Heart left ventricle (tissue), 16 donors: ENCODE results near the gene CACNA1C. TPM values are rescaled to one million over a fixed set of nuclear protein-coding genes. Genes with fewer than 3 reads are reported as not detected.

Experiments
- ATAC-seq, 4 donors: fragments of 200-7000 bp; cut with Tn5 transposase; one replicate each; pipeline ENCODE4 v1.9.1; 2020 to 2022; ENCODE audit warnings: moderate library complexity in 4 of 4, mild to moderate bottlenecking in 3 of 4, moderate number of reproducible peaks in 1 of 4
- DNase-seq, 5 donors: peaks; one replicate each; pipeline ENCODE4 v3.0.0-alpha.2; 2020
- H3K27ac ChIP-seq, 12 donors: fragments of 200-600 bp; sonication (generic) in 4 of 12; one replicate each; pipeline versions ENCODE4 v1.5.0 to v1.8.0; 2016 to 2022; ENCODE audit warnings: mild to moderate bottlenecking in 2 of 12
- H3K27me3 ChIP-seq, 9 donors: fragments of 200-600 bp; sonication (generic) in 2 of 9; one replicate each; pipeline versions ENCODE4 v1.5.1 to v1.8.0; 2016 to 2022; ENCODE audit warnings: mild to moderate bottlenecking in 3 of 9
- H3K36me3 ChIP-seq, 9 donors: fragments of 200-600 bp; sonication (generic) in 2 of 9; one replicate each; pipeline versions ENCODE4 v1.5.0 to v1.8.0; 2018 to 2022; ENCODE audit warnings: mild to moderate bottlenecking in 2 of 9
- H3K4me1 ChIP-seq, 12 donors: fragments of 200-600 bp; sonication (generic) in 4 of 12; one replicate each; pipeline versions ENCODE4 v1.5.0 to v1.8.0; 2016 to 2022; ENCODE audit warnings: mild to moderate bottlenecking in 3 of 12
- H3K4me3 ChIP-seq, 12 donors: fragments of 200-600 bp; sonication (generic) in 4 of 12; one replicate each; pipeline versions ENCODE4 v1.5.0 to v1.8.0; 2017 to 2022; ENCODE audit warnings: mild to moderate bottlenecking in 9 of 12, moderate library complexity in 4 of 12
- H3K9me3 ChIP-seq, 12 donors: fragments of 200-600 bp; sonication (generic) in 4 of 12; one replicate each; pipeline versions ENCODE4 v1.5.0 to v1.8.0; 2016 to 2022; ENCODE audit warnings: mild to moderate bottlenecking in 1 of 12
- POLR2A ChIP-seq, 2 donors: fragments of 450-650 bp; IDR thresholded peaks; one replicate each; pipeline ENCODE4 v1.6.1; 2017; ENCODE audit warnings: antibody characterized with exemption in 2 of 2, mild to moderate bottlenecking in 2 of 2, moderate library complexity in 2 of 2
- WGBS, 4 donors: extraction: QIAGEN DNeasy Blood & Tissue Kit in 2 of 4; methylation state at CpG; one replicate each; pipeline versions ENCODE4 v1.1.5 to v1.1.7; 2013 to 2018; 5-methylcytosine and 5-hydroxymethylcytosine counted together
- intact Hi-C, 10 donors: fragments of 100-400 bp; cut with DNase I; formaldehyde crosslinking; loops; one replicate each; pipeline versions ENCODE4 v1.11.1 to v1.14.2; 2022
- polyA plus RNA-seq, 2 donors: library from polyadenylated mRNA; stranded (reverse); fragments of 200-250 nt; gene quantifications; one replicate each; pipeline ENCODE4 v1.2.3, GENCODE V29; 2013
- total RNA-seq, 9 donors: library from RNA; depleted of rRNA in 2 of 9; stranded (reverse); fragments of >200 nt in 2 of 9; fragmentation: NEBNext Ultra II Directional in 3 of 9; extraction: Animal tissue kit (Norgen Biotek cat#: 25700) in 3 of 9; gene quantifications; one replicate each; pipeline versions ENCODE4 v1.1.0 to v1.2.4, GENCODE V29; 2016 to 2023
- TF ChIP-seq, protein P1 (sequence below), 12 donors: fragments of 200-600 bp; sonication (generic) in 4 of 12; IDR thresholded peaks; one replicate each; pipeline versions ENCODE4 v1.5.0 to v1.8.0; 2018 to 2022; ENCODE audit warnings: antibody characterized with exemption in 12 of 12, mild to moderate bottlenecking in 5 of 12
- donor health status: ischemic (EF 13 %, LVEDD 7.1; RV severe dilation, severe dysfunction).
- donor health status: healthy with polysubstance abuse.
- donor health status: DM: no; HTN: yes; CAD: no.
- donor health status: DM: no; HTN: no; CAD: no.
- donor health status: ischemic (EF 25% LVEDD 6.9; RV normal size, moderate dysfunction).
- donor health status: ischemic (EF 25% LVEDD 5.7; RV mildly dilated, moderate dysfunction).
- donor health status: healthy.
- donor health status: DM: yes; HTN: yes; CAD: no.
- donor health status: ischemic (EF 35%, LVEDD 5.7; RV mildly dilated, moderate dysfunction).
- donor health status: nonischemic (EF 11% LVEDD 7.7; RV severe dilation, severe dysfunction).
- donor health status: DM: yes; HTN: yes; CAD: no.
- donor health status: PGD.
- donor health status: ischemic (EF 29% LVEDD 5.4; RV normal size, mild dysfunction).
- donor health status: nonischemic (EF 23%, LVEDD 6.1; RV moderate dilation, normal function).

Gene CACNA1C
- total and polyA plus RNA-seq, 11 donors = 41.9 to 196 (median 164) TPM

DNA sequence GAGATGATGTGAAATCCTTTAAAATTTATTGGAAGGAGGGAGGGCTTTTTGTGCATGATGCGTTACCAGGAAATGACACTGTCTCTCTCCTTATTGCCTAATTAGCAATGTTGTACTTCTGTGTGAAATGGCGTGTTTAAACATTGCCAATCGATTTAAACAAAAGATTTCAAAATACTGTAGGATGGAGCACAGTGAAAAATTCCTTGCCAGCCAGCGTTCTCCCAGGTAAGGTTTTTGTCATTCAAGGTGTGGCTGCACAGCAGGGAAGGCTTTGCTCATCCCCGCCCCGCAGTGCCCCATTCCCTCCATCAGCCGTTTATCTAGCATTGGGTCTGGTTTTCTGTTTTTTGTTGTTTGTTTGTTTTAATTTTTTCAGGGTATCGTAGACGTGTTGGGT lies 137.3 kb downstream of the CACNA1C start:
- no peak for TF ChIP-seq POLR2A (IDR thresholded peaks at IDR 0.05)
- TF ChIP-seq, protein P1, sequence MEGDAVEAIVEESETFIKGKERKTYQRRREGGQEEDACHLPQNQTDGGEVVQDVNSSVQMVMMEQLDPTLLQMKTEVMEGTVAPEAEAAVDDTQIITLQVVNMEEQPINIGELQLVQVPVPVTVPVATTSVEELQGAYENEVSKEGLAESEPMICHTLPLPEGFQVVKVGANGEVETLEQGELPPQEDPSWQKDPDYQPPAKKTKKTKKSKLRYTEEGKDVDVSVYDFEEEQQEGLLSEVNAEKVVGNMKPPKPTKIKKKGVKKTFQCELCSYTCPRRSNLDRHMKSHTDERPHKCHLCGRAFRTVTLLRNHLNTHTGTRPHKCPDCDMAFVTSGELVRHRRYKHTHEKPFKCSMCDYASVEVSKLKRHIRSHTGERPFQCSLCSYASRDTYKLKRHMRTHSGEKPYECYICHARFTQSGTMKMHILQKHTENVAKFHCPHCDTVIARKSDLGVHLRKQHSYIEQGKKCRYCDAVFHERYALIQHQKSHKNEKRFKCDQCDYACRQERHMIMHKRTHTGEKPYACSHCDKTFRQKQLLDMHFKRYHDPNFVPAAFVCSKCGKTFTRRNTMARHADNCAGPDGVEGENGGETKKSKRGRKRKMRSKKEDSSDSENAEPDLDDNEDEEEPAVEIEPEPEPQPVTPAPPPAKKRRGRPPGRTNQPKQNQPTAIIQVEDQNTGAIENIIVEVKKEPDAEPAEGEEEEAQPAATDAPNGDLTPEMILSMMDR (IDR thresholded peaks at IDR 0.05) = no peak
- ATAC-seq (no peak), DNase-seq (no peak)
- Histone ChIP-seq H3K4me1 (peaks cover 0 to 29% (median 16%) of the 10 kb centered on the region in 12 donors), H3K4me3 (no peak overlapping the region), H3K27ac (no peak overlapping the region), H3K27me3 (no peaks in the 10 kb centered on the region), H3K36me3 (peaks cover 0 to 10% (median 0%) of the 10 kb centered on the region in 9 donors), H3K9me3 (no peaks in the 10 kb centered on the region)
- WGBS, 4 donors = 84 to 88% (median 86%) methylated on average over 9 of the region's 9 CpGs
- intact Hi-C loops = loop anchor here in 1 of 10 donors (5.0 kb wide), 1 partner anchor 67 kb away; no protein-coding TSS in a partner anchor

DNA sequence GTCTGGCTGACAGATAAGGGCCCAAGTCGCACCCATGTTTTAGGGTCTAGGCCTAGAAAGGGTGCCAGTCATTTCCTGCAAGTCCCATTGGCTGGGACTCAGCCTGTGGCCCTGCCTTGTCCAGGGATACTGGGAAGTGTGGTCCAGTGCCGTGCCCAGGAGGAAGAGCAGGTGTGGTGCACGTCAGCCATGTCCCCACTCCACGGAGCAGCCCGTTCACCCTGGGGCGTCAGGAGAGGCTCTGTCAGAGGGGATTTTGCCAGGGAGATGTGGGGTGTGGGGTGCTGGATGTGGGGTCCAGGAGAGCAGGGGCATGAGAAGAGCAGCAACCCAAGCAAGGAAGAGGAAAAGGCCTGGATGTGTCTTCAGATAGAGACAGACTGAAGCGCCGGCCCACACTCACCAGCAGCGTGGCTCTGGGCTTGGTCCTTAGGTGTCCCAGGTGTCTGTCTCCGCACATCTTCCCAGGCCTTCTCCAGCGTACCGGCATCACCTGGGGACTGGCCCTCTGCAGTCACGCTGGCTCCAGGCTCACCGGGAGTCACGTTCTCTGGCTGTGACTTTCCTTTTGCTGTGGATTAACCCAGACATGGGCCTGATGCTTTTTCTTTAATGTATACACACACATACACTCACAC lies 138.2 kb downstream of the CACNA1C start:
- intact Hi-C loops = loop anchor here in 1 of 10 donors (5.0 kb wide), 1 partner anchor 66 kb away; no protein-coding TSS in a partner anchor
- H3K9me3 ChIP-seq = no peaks in the 10 kb centered on the region
- no peaks in the 10 kb centered on the region for H3K27me3 ChIP-seq
- peak overlapping the region in 2 of 12 donors; percentile 3 to 31 for H3K27ac ChIP-seq
- ATAC-seq (peak in 1 of 4 donors; percentile 8), DNase-seq (no peak)
- peaks cover 0 to 38% (median 22%) of the 10 kb centered on the region in 12 donors for H3K4me1 ChIP-seq
- H3K4me3 ChIP-seq = no peak overlapping the region
- WGBS, 4 donors = 77 to 83% (median 80%) methylated on average over 15 of the region's 15 CpGs
- H3K36me3 ChIP-seq = peaks cover 0 to 7% (median 0%) of the 10 kb centered on the region in 9 donors
- TF ChIP-seq POLR2A (IDR thresholded peaks at IDR 0.05) = no peak
- TF ChIP-seq, protein P1 (IDR thresholded peaks at IDR 0.05) = no peak

DNA sequence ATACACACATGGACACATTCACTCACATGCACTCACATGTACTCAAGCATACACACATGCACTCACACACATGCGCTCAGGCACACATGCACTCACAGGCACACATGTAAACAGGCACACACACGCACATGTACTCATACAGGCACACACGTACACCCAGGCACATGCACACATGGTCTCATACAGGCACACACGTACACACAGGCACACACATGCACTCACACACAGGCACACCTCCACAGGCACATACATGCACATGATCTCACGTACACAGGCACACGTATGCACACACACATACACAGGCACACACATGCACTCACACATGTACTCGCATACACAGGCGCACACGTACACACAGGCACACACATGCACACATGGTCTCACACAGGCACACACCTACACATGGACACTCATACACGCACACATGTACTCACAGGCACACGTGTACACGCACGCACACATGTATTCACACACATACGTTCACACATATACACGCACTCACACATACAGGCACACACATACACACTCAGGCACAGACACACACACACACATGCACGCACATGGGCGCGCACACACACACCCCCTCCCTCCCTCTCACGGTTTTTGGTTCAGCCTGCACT lies 138.9 kb downstream of the CACNA1C start:
- WGBS, 4 donors = 77 to 97% (median 90%) methylated on average over 19 of the region's 19 CpGs
- ATAC-seq (peak in 2 of 4 donors; percentile 5 to 9), DNase-seq (no peak)
- Histone ChIP-seq H3K27ac (no peak overlapping the region), H3K4me1 (peaks cover 0 to 40% (median 24%) of the 10 kb centered on the region in 12 donors), H3K9me3 (no peaks in the 10 kb centered on the region), H3K27me3 (no peaks in the 10 kb centered on the region), H3K36me3 (peaks cover 0 to 7% (median 0%) of the 10 kb centered on the region in 9 donors), H3K4me3 (no peak overlapping the region)
- intact Hi-C loops = loop anchor here in 1 of 10 donors (5.0 kb wide), 1 partner anchor 66 kb away; no protein-coding TSS in a partner anchor
- no peak for TF ChIP-seq POLR2A (IDR thresholded peaks at IDR 0.05)
- TF ChIP-seq, protein P1 (IDR thresholded peaks at IDR 0.05) = no peak

DNA sequence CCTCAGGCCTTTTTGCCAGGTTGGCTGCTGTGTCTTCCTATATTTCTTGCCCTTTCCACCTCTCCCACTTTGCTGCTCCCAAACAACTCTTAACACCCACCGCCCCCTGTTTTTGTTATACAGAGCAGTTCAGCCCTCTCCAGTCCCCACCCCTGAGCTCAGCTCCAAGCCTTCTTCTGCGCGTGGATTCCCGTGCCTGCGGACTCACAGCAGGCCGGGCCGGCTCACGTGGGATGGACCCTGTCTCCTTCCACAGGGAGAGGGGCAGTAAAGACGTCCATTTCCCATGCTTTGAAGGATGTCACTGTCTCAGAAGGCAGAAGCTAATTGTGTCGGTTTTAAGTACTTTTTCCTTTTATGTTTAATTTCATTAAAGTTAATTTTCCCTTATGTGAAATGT lies 139.4 kb downstream of the CACNA1C start:
- Histone ChIP-seq H3K36me3 (peaks cover 0 to 7% (median 0%) of the 10 kb centered on the region in 9 donors), H3K4me1 (peaks cover 0 to 44% (median 25%) of the 10 kb centered on the region in 12 donors), H3K27ac (peak overlapping the region in 1 of 12 donors; percentile 47), H3K27me3 (no peaks in the 10 kb centered on the region), H3K9me3 (no peaks in the 10 kb centered on the region), H3K4me3 (no peak overlapping the region)
- intact Hi-C loops = loop anchor here in 1 of 10 donors (5.0 kb wide), 1 partner anchor 65 kb away; no protein-coding TSS in a partner anchor
- 84 to 88% (median 87%) methylated on average over 10 of the region's 10 CpGs for WGBS, 4 donors
- TF ChIP-seq, protein P1 (IDR thresholded peaks at IDR 0.05) = no peak
- TF ChIP-seq POLR2A (IDR thresholded peaks at IDR 0.05) = no peak
- ATAC-seq = no peak
- DNase-seq = no peak
